GM19455 (cell line): ENCODE measurements around the gene RCC2.

Source experiments
- ATAC-seq: cut with Tn5 transposase; IDR thresholded peaks from one replicate; pipeline ENCODE4 v1.9.1; 2021; ENCODE audit not compliant: unreplicated experiment

RCC2 gene

GRCh38 chr1:17442841-17443240 lies 3.4 kb upstream of the RCC2 start:
- ATAC-seq = no peak

GRCh38 chr1:17441993-17442357 lies 2.5 kb upstream of the RCC2 start:
- no peak for ATAC-seq

GRCh38 chr1:17441265-17441992 lies 2.0 kb upstream of the RCC2 start:
- ATAC-seq = no peak

GRCh38 chr1:17440827-17441168 lies 1.3 kb upstream of the RCC2 start:
- no peak for ATAC-seq

- no peak for ATAC-seq
These were observed 773 bp upstream of the RCC2 start for GRCh38 chr1:17440074-17440826.

- ATAC-seq = peak; percentile 43
These were observed 893 bp downstream of the RCC2 start for GRCh38 chr1:17438318-17439249.

GRCh38 chr1:17437580-17438317 lies 1.7 kb downstream of the RCC2 start:
- peak; percentile 41 for ATAC-seq

- no peak for ATAC-seq
These were observed 2.3 kb downstream of the RCC2 start for GRCh38 chr1:17437260-17437579.

GRCh38 chr1:17436380-17437174 lies 2.9 kb downstream of the RCC2 start:
- ATAC-seq = no peak

GRCh38 chr1:17434601-17435000 lies 4.9 kb downstream of the RCC2 start:
- no peak for ATAC-seq

GRCh38 chr1:17434016-17434415 lies 5.5 kb downstream of the RCC2 start:
- ATAC-seq = no peak

- ATAC-seq = no peak
These were observed 6.2 kb downstream of the RCC2 start for GRCh38 chr1:17433261-17433660.

- no peak for ATAC-seq
These were observed 7.1 kb downstream of the RCC2 start for GRCh38 chr1:17432412-17432811.

GRCh38 chr1:17429183-17429582 lies 10.3 kb downstream of the RCC2 start:
- no peak for ATAC-seq

- ATAC-seq = no peak
These were observed 11.5 kb downstream of the RCC2 start for GRCh38 chr1:17427696-17428660.

GRCh38 chr1:17425806-17426600 lies 13.5 kb downstream of the RCC2 start:
- no peak for ATAC-seq

GRCh38 chr1:17423781-17424245 lies 15.7 kb downstream of the RCC2 start:
- ATAC-seq = no peak

- ATAC-seq = no peak
These were observed 17.0 kb downstream of the RCC2 start for GRCh38 chr1:17422461-17422860.
